Coronary artery (tissue), 2 donors: ENCODE measurements around the gene SNRNP48.

Experiments used
- DNase-seq: peaks from one replicate; pipeline ENCODE4 v3.0.0-alpha.2; 2017; ENCODE audit warnings: low spot score
- H3K27ac ChIP-seq, 2 donors: fragments of 200-600 bp; sonication (generic); one replicate each; pipeline ENCODE4 v1.5.1; 2016 to 2019
- H3K4me3 ChIP-seq: fragments of 200-600 bp; sonication (generic); 2 replicates; pipeline ENCODE4 v1.5.1; 2016; ENCODE audit warnings: mild to moderate bottlenecking, moderate library complexity
- CTCF ChIP-seq: fragments of 200-600 bp; sonication (generic); IDR thresholded peaks from one replicate; pipeline ENCODE4 v1.5.1; 2019; ENCODE audit warnings: antibody characterized with exemption

Gene SNRNP48

GRCh38 chr6:7559651-7560385, 30.2 kb upstream of the SNRNP48 start:
- H3K27ac ChIP-seq, result no peak overlapping the region
- no peak for TF ChIP-seq CTCF

GRCh38 chr6:7561153-7561964, 28.6 kb upstream of the SNRNP48 start:
- Histone ChIP-seq H3K4me3 (no peak overlapping the region), H3K27ac (no peak overlapping the region)
- no peak for DNase-seq
- no peak for TF ChIP-seq CTCF

More at GRCh38 chr6:7559651-7560385, 30.2 kb upstream of the SNRNP48 start:
- no peak overlapping the region for H3K4me3 ChIP-seq
- no peak for DNase-seq

- H3K27ac ChIP-seq, result no peak overlapping the region
- no peak overlapping the region for H3K4me3 ChIP-seq
- no peak for TF ChIP-seq CTCF
- no peak for DNase-seq
These were observed 27.2 kb upstream of the SNRNP48 start for GRCh38 chr6:7562769-7563168.

GRCh38 chr6:7566107-7566506, 23.9 kb upstream of the SNRNP48 start:
- Histone ChIP-seq H3K4me3 (no peak overlapping the region), H3K27ac (no peak overlapping the region)
- no peak for DNase-seq
- TF ChIP-seq CTCF, result no peak

- no peak for DNase-seq
- no peak for TF ChIP-seq CTCF
- Histone ChIP-seq H3K4me3 (no peak overlapping the region), H3K27ac (no peak overlapping the region)
These were observed 23.3 kb upstream of the SNRNP48 start for GRCh38 chr6:7566617-7567173.

- Histone ChIP-seq H3K4me3 (no peak overlapping the region), H3K27ac (no peak overlapping the region)
- no peak for TF ChIP-seq CTCF
- DNase-seq, result no peak
These were observed 22.0 kb upstream of the SNRNP48 start for GRCh38 chr6:7568021-7568420.
